Measurements from ENCODE around the gene TST. TPM values are rescaled to one million over a fixed set of nuclear protein-coding genes. Genes with fewer than 3 reads are reported as not detected.
A peak's percentile ranks its signal among the peaks of the same experiment; 100 is the strongest.

TST gene
- total RNA-seq, 1 donor from 2014 or later, result 10.4 TPM

DNA sequence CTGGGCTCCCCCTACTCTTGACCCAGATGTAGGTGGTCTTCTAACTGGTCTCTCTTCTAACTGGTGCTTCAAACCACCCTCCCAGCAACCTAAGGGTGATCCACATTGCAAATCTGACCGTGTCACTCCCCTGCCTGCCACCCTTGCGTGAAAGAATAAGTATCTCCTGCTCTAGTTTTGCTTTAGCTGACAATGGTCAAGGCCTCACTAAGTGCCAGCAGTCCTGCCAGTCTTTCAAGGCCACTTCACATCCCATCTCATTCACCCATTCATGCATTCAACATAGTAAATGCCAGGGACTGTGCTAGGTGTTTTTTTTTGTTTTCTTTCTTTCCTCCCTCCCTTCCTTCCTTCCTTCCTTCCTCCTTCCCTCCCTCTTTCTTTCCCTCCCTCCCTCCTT lies 30.0 kb upstream of the TST start:
- Mint-ChIP-seq H3K9me3 (ENCODE audit: unreplicated experiment) (peaks cover 16% of the 10 kb centered on the region), H3K4me3 (ENCODE audit: unreplicated experiment) (no peak overlapping the region), H3K36me3 (ENCODE audit: unreplicated experiment) (no peaks in the 10 kb centered on the region), H3K4me1 (ENCODE audit: low read depth, unreplicated experiment) (peaks cover 31% of the 10 kb centered on the region), H3K27me3 (ENCODE audit: unreplicated experiment) (peaks cover 10% of the 10 kb centered on the region), H3K27ac (ENCODE audit: unreplicated experiment) (peak overlapping the region; percentile 71)
- DNase-seq, result no peak
- TF ChIP-seq, protein P1, sequence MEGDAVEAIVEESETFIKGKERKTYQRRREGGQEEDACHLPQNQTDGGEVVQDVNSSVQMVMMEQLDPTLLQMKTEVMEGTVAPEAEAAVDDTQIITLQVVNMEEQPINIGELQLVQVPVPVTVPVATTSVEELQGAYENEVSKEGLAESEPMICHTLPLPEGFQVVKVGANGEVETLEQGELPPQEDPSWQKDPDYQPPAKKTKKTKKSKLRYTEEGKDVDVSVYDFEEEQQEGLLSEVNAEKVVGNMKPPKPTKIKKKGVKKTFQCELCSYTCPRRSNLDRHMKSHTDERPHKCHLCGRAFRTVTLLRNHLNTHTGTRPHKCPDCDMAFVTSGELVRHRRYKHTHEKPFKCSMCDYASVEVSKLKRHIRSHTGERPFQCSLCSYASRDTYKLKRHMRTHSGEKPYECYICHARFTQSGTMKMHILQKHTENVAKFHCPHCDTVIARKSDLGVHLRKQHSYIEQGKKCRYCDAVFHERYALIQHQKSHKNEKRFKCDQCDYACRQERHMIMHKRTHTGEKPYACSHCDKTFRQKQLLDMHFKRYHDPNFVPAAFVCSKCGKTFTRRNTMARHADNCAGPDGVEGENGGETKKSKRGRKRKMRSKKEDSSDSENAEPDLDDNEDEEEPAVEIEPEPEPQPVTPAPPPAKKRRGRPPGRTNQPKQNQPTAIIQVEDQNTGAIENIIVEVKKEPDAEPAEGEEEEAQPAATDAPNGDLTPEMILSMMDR (IDR thresholded peaks at IDR 0.05; ENCODE audit: partially characterized antibody, unreplicated experiment), result no peak

GRCh38 chr22:37048133-37048532 lies 28.9 kb upstream of the TST start:
- TF ChIP-seq, protein P1 (IDR thresholded peaks at IDR 0.05; ENCODE audit: partially characterized antibody, unreplicated experiment), result no peak
- H3K36me3 Mint-ChIP-seq (ENCODE audit: unreplicated experiment), result no peaks in the 10 kb centered on the region
- no peak overlapping the region for H3K4me3 Mint-ChIP-seq (ENCODE audit: unreplicated experiment)

GRCh38 chr22:37047006-37047405 lies 27.8 kb upstream of the TST start:
- peak overlapping the region; percentile 99 for H3K27ac Mint-ChIP-seq (ENCODE audit: unreplicated experiment)

More at GRCh38 chr22:37048133-37048532, 28.9 kb upstream of the TST start:
- peaks cover 19% of the 10 kb centered on the region for H3K9me3 Mint-ChIP-seq (ENCODE audit: unreplicated experiment)
- no peak overlapping the region for H3K27ac Mint-ChIP-seq (ENCODE audit: unreplicated experiment)
- H3K4me1 Mint-ChIP-seq (ENCODE audit: low read depth, unreplicated experiment), result peaks cover 31% of the 10 kb centered on the region
- DNase-seq, result no peak
- H3K27me3 Mint-ChIP-seq (ENCODE audit: unreplicated experiment), result peaks cover 7% of the 10 kb centered on the region

GRCh38 chr22:37046589-37046988 lies 27.3 kb upstream of the TST start:
- TF ChIP-seq, protein P1 (IDR thresholded peaks at IDR 0.05; ENCODE audit: partially characterized antibody, unreplicated experiment), result no peak
- Mint-ChIP-seq H3K9me3 (ENCODE audit: unreplicated experiment) (peaks cover 23% of the 10 kb centered on the region), H3K4me3 (ENCODE audit: unreplicated experiment) (peak overlapping the region; percentile 63), H3K27me3 (ENCODE audit: unreplicated experiment) (peaks cover 7% of the 10 kb centered on the region), H3K36me3 (ENCODE audit: unreplicated experiment) (no peaks in the 10 kb centered on the region), H3K27ac (ENCODE audit: unreplicated experiment) (peak overlapping the region; percentile 99), H3K4me1 (ENCODE audit: low read depth, unreplicated experiment) (peaks cover 29% of the 10 kb centered on the region)
- no peak for DNase-seq

More at GRCh38 chr22:37047006-37047405, 27.8 kb upstream of the TST start:
- Mint-ChIP-seq H3K27me3 (ENCODE audit: unreplicated experiment) (peaks cover 7% of the 10 kb centered on the region), H3K9me3 (ENCODE audit: unreplicated experiment) (peaks cover 22% of the 10 kb centered on the region), H3K4me3 (ENCODE audit: unreplicated experiment) (peak overlapping the region; percentile 63), H3K4me1 (ENCODE audit: low read depth, unreplicated experiment) (peaks cover 29% of the 10 kb centered on the region), H3K36me3 (ENCODE audit: unreplicated experiment) (no peaks in the 10 kb centered on the region)
- TF ChIP-seq, protein P1 (IDR thresholded peaks at IDR 0.05; ENCODE audit: partially characterized antibody, unreplicated experiment), result no peak
- peak; percentile 62 for DNase-seq

DNA sequence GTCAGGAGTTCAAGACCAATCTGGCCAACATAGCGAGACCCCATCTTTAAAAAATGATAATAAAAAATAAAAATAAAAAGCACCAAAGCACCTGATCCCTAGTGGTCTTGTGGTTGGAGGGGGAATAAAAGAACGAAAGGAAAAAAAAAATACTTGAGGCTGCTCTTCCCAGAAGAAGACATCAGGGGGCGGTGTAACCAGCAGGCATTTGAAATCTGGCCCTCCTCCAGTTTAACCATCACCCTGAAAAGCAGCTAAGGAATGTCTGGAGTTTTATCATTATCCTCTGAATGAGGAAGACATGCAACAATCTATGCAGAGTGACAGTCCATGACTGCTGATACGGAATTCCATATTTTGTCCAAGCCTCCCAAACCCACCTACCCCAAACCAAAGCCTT lies 26.7 kb upstream of the TST start:
- Mint-ChIP-seq H3K36me3 (ENCODE audit: unreplicated experiment) (no peaks in the 10 kb centered on the region), H3K27ac (ENCODE audit: unreplicated experiment) (peak overlapping the region; percentile 99), H3K4me1 (ENCODE audit: low read depth, unreplicated experiment) (peaks cover 29% of the 10 kb centered on the region), H3K27me3 (ENCODE audit: unreplicated experiment) (peaks cover 7% of the 10 kb centered on the region), H3K4me3 (ENCODE audit: unreplicated experiment) (no peak overlapping the region), H3K9me3 (ENCODE audit: unreplicated experiment) (peaks cover 22% of the 10 kb centered on the region)
- DNase-seq, result no peak
- TF ChIP-seq, protein P1 (IDR thresholded peaks at IDR 0.05; ENCODE audit: partially characterized antibody, unreplicated experiment), result peak; percentile 68
